Gastrocnemius medialis (tissue), 4 donors: ENCODE results near the gene PCNX2.

Experiments used
- CTCF ChIP-seq, 5 experiments: fragments of 450-650 bp in 3 of 5; fragments of 200-600 bp in 2 of 5; sonication (generic) in 2 of 5; IDR thresholded peaks in 4 of 5; conservative IDR thresholded peaks in 1 of 5; 1 replicate in 4 of 5; 2 replicates in 1 of 5; pipeline ENCODE4 v1.5.1; 2016 to 2019; ENCODE audit warnings: antibody characterized with exemption in 5 of 5, mild to moderate bottlenecking in 3 of 5, moderate library complexity in 3 of 5
- POLR2A ChIP-seq, 2 donors: fragments of 450-650 bp; IDR thresholded peaks; one replicate each; pipeline ENCODE4 v1.6.1; 2017; ENCODE audit warnings: antibody characterized with exemption in 2 of 2, mild to moderate bottlenecking in 2 of 2, moderate library complexity in 2 of 2

- no peak for TF ChIP-seq CTCF (IDR thresholded peaks at IDR 0.05 in 4 of 5, conservative IDR thresholded peaks at IDR 0.05 in 1 of 5)
- no peak for TF ChIP-seq POLR2A (IDR thresholded peaks at IDR 0.05)
These were observed 106.0 kb downstream of the PCNX2 start for GRCh38 chr1:233189526-233189925.
